NK-92 (cell line): ENCODE results near the gene CMSS1.
"Not testable (repeated sequence)": the region's sequence is repeated elsewhere in the genome, so short reads cannot be mapped to it uniquely, and the experiment has no call there.

Experiments used
- DNase-seq: peaks from one replicate; lab custom pipeline; 2025; ENCODE audit not compliant: unreplicated experiment; lab: John Stamatoyannopoulos, UW

CMSS1 gene

GRCh38 chr3:100043271-100043670 is 225.6 kb downstream of the CMSS1 start:
- DNase-seq: no peak

- no peak for DNase-seq
Observed at GRCh38 chr3:100044369-100044768, 226.7 kb downstream of the CMSS1 start.

- no peak for DNase-seq
Observed at GRCh38 chr3:100045696-100046095, 228.0 kb downstream of the CMSS1 start.

GRCh38 chr3:100046986-100047385 is 229.3 kb downstream of the CMSS1 start:
- DNase-seq: no peak

GRCh38 chr3:100047455-100048141 is 229.9 kb downstream of the CMSS1 start:
- DNase-seq: no peak

- no peak for DNase-seq
Observed at GRCh38 chr3:100048248-100048647, 230.6 kb downstream of the CMSS1 start.

GRCh38 chr3:100051513-100051912 is 233.9 kb downstream of the CMSS1 start:
- DNase-seq: not testable (repeated sequence)

- no peak for DNase-seq
Observed at GRCh38 chr3:100053951-100054620, 236.4 kb downstream of the CMSS1 start.

GRCh38 chr3:100057716-100058575 is 240.3 kb downstream of the CMSS1 start:
- no peak for DNase-seq

GRCh38 chr3:100059472-100059871 is 241.8 kb downstream of the CMSS1 start:
- no peak for DNase-seq

- DNase-seq: no peak
Observed at GRCh38 chr3:100060685-100061484, 243.2 kb downstream of the CMSS1 start.

- no peak for DNase-seq
Observed at GRCh38 chr3:100062665-100063064, 245.0 kb downstream of the CMSS1 start.

GRCh38 chr3:100063929-100064461 is 246.3 kb downstream of the CMSS1 start:
- no peak for DNase-seq

- DNase-seq: no peak
Observed at GRCh38 chr3:100067589-100067988, 249.9 kb downstream of the CMSS1 start.

GRCh38 chr3:100068826-100069225 is 251.2 kb downstream of the CMSS1 start:
- DNase-seq: peak; percentile 1

GRCh38 chr3:100069472-100069871 is 251.8 kb downstream of the CMSS1 start:
- no peak for DNase-seq

- DNase-seq: no peak
Observed at GRCh38 chr3:100072326-100073048, 254.8 kb downstream of the CMSS1 start.

GRCh38 chr3:100073049-100073713 is 255.5 kb downstream of the CMSS1 start:
- no peak for DNase-seq

GRCh38 chr3:100073714-100074307 is 256.1 kb downstream of the CMSS1 start:
- no peak for DNase-seq
